ENCODE measurements around the gene UQCC2.

- no peak for TF ChIP-seq CTCF (IDR thresholded peaks at IDR 0.05)
- TF ChIP-seq ZFX (IDR thresholded peaks at IDR 0.05; ENCODE audit: borderline replicate concordance): no peak
Observed at GRCh38 chr6:33651403-33651802, 60.1 kb downstream of the UQCC2 start.

All from 22Rv1 (cell line).